ENCODE data around the gene HSPB6.

- TF ChIP-seq CTCF (IDR thresholded peaks at IDR 0.05) (no peak), POLR2A (IDR thresholded peaks at IDR 0.05) (no peak)
Observed at GRCh38 chr19:35738887-35739229, 18.0 kb downstream of the HSPB6 start.

All from esophagus squamous epithelium (tissue), 4 donors.